ENCODE results near the gene IPO11.

IPO11 gene

GRCh38 chr5:62412549-62413329, at the start of gene IPO11:
TSS of gene IPO11 (plus strand) at chr5:62412763. CDS start at chr5:62437280, 24,517 bp downstream.
- H3K27me3 ChIP-seq (ENCODE audit: insufficient read depth, insufficient read length): no peaks in the 10 kb centered on the region
- H3K4me3 ChIP-seq (ENCODE audit: insufficient read length, low read depth): peak within 1 kb of the TSS; percentile 92
- no peaks in the 10 kb centered on the region for H3K4me1 ChIP-seq (ENCODE audit: insufficient read depth, insufficient read length)
- DNase-seq (ENCODE audit: low read depth, low spot score): peak; percentile 94
- peak within 1 kb of the TSS; percentile 89 for H3K9ac ChIP-seq (ENCODE audit: insufficient read length, low read depth)
- no peaks in the 10 kb centered on the region for H3K9me3 ChIP-seq (ENCODE audit: insufficient read depth, low read length)
- no peaks in the 10 kb centered on the region for H3K36me3 ChIP-seq (ENCODE audit: insufficient read depth, insufficient read length, low read length)
- TF ChIP-seq YY1 (IDR thresholded peaks at IDR 0.05; ENCODE audit: insufficient read depth, insufficient read length) (peak; percentile 71), ZNF274 (IDR thresholded peaks at IDR 0.05; ENCODE audit: low read depth, low read length) (no peak), SUZ12 (IDR thresholded peaks at IDR 0.05; ENCODE audit: extremely low read depth, insufficient read depth, insufficient read length) (no peak)

GRCh38 chr5:62369039-62369438, 43.5 kb upstream of the IPO11 start:
- no peaks in the 10 kb centered on the region for H3K9me3 ChIP-seq (ENCODE audit: insufficient read depth, low read length)
- DNase-seq (ENCODE audit: low read depth, low spot score): no peak
- no peak overlapping the region for H3K9ac ChIP-seq (ENCODE audit: insufficient read length, low read depth)
- H3K4me3 ChIP-seq (ENCODE audit: insufficient read length, low read depth): no peak overlapping the region
- no peaks in the 10 kb centered on the region for H3K27me3 ChIP-seq (ENCODE audit: insufficient read depth, insufficient read length)
- peaks cover 33% of the 10 kb centered on the region for H3K36me3 ChIP-seq (ENCODE audit: insufficient read depth, insufficient read length, low read length)
- H3K4me1 ChIP-seq (ENCODE audit: insufficient read depth, insufficient read length): no peaks in the 10 kb centered on the region
- TF ChIP-seq ZNF274 (IDR thresholded peaks at IDR 0.05; ENCODE audit: low read depth, low read length): no peak
- no peak for TF ChIP-seq YY1 (IDR thresholded peaks at IDR 0.05; ENCODE audit: insufficient read depth, insufficient read length)
- TF ChIP-seq SUZ12 (IDR thresholded peaks at IDR 0.05; ENCODE audit: extremely low read depth, insufficient read depth, insufficient read length): no peak

- Histone ChIP-seq H3K9ac (ENCODE audit: insufficient read length, low read depth) (no peak overlapping the region), H3K9me3 (ENCODE audit: insufficient read depth, low read length) (no peaks in the 10 kb centered on the region), H3K4me1 (ENCODE audit: insufficient read depth, insufficient read length) (no peaks in the 10 kb centered on the region), H3K36me3 (ENCODE audit: insufficient read depth, insufficient read length, low read length) (peaks cover 31% of the 10 kb centered on the region), H3K4me3 (ENCODE audit: insufficient read length, low read depth) (no peak overlapping the region), H3K27me3 (ENCODE audit: insufficient read depth, insufficient read length) (no peaks in the 10 kb centered on the region)
- no peak for DNase-seq (ENCODE audit: low read depth, low spot score)
- TF ChIP-seq YY1 (IDR thresholded peaks at IDR 0.05; ENCODE audit: insufficient read depth, insufficient read length) (no peak), ZNF274 (IDR thresholded peaks at IDR 0.05; ENCODE audit: low read depth, low read length) (no peak), SUZ12 (IDR thresholded peaks at IDR 0.05; ENCODE audit: extremely low read depth, insufficient read depth, insufficient read length) (no peak)
These were observed 41.2 kb upstream of the IPO11 start for GRCh38 chr5:62371409-62371808.

GRCh38 chr5:62372600-62372999, 40.0 kb upstream of the IPO11 start:
- no peak for TF ChIP-seq ZNF274 (IDR thresholded peaks at IDR 0.05; ENCODE audit: low read depth, low read length)
- no peak for TF ChIP-seq SUZ12 (IDR thresholded peaks at IDR 0.05; ENCODE audit: extremely low read depth, insufficient read depth, insufficient read length)
- no peak for TF ChIP-seq YY1 (IDR thresholded peaks at IDR 0.05; ENCODE audit: insufficient read depth, insufficient read length)
- DNase-seq (ENCODE audit: low read depth, low spot score): no peak
- Histone ChIP-seq H3K4me3 (ENCODE audit: insufficient read length, low read depth) (no peak overlapping the region), H3K9ac (ENCODE audit: insufficient read length, low read depth) (no peak overlapping the region), H3K4me1 (ENCODE audit: insufficient read depth, insufficient read length) (no peaks in the 10 kb centered on the region), H3K9me3 (ENCODE audit: insufficient read depth, low read length) (no peaks in the 10 kb centered on the region), H3K27me3 (ENCODE audit: insufficient read depth, insufficient read length) (no peaks in the 10 kb centered on the region), H3K36me3 (ENCODE audit: insufficient read depth, insufficient read length, low read length) (peaks cover 42% of the 10 kb centered on the region)

GRCh38 chr5:62373382-62373781, 39.2 kb upstream of the IPO11 start:
- Histone ChIP-seq H3K4me1 (ENCODE audit: insufficient read depth, insufficient read length) (no peaks in the 10 kb centered on the region), H3K9me3 (ENCODE audit: insufficient read depth, low read length) (no peaks in the 10 kb centered on the region), H3K27me3 (ENCODE audit: insufficient read depth, insufficient read length) (no peaks in the 10 kb centered on the region), H3K36me3 (ENCODE audit: insufficient read depth, insufficient read length, low read length) (peaks cover 50% of the 10 kb centered on the region), H3K9ac (ENCODE audit: insufficient read length, low read depth) (no peak overlapping the region), H3K4me3 (ENCODE audit: insufficient read length, low read depth) (no peak overlapping the region)
- no peak for DNase-seq (ENCODE audit: low read depth, low spot score)
- no peak for TF ChIP-seq YY1 (IDR thresholded peaks at IDR 0.05; ENCODE audit: insufficient read depth, insufficient read length)
- no peak for TF ChIP-seq SUZ12 (IDR thresholded peaks at IDR 0.05; ENCODE audit: extremely low read depth, insufficient read depth, insufficient read length)

- Histone ChIP-seq H3K9ac (ENCODE audit: insufficient read length, low read depth) (no peak overlapping the region), H3K4me1 (ENCODE audit: insufficient read depth, insufficient read length) (no peaks in the 10 kb centered on the region), H3K36me3 (ENCODE audit: insufficient read depth, insufficient read length, low read length) (peaks cover 53% of the 10 kb centered on the region), H3K27me3 (ENCODE audit: insufficient read depth, insufficient read length) (no peaks in the 10 kb centered on the region), H3K9me3 (ENCODE audit: insufficient read depth, low read length) (no peaks in the 10 kb centered on the region), H3K4me3 (ENCODE audit: insufficient read length, low read depth) (no peak overlapping the region)
- DNase-seq (ENCODE audit: low read depth, low spot score): no peak
- TF ChIP-seq ZNF274 (IDR thresholded peaks at IDR 0.05; ENCODE audit: low read depth, low read length): no peak
- no peak for TF ChIP-seq YY1 (IDR thresholded peaks at IDR 0.05; ENCODE audit: insufficient read depth, insufficient read length)
- TF ChIP-seq SUZ12 (IDR thresholded peaks at IDR 0.05; ENCODE audit: extremely low read depth, insufficient read depth, insufficient read length): no peak
These were observed 38.5 kb upstream of the IPO11 start for GRCh38 chr5:62374090-62374489.

GRCh38 chr5:62375627-62376026, 36.9 kb upstream of the IPO11 start:
- H3K4me3 ChIP-seq (ENCODE audit: insufficient read length, low read depth): no peak overlapping the region
- no peak for DNase-seq (ENCODE audit: low read depth, low spot score)
- TF ChIP-seq ZNF274 (IDR thresholded peaks at IDR 0.05; ENCODE audit: low read depth, low read length) (no peak), YY1 (IDR thresholded peaks at IDR 0.05; ENCODE audit: insufficient read depth, insufficient read length) (no peak), SUZ12 (IDR thresholded peaks at IDR 0.05; ENCODE audit: extremely low read depth, insufficient read depth, insufficient read length) (no peak)
- no peak overlapping the region for H3K9ac ChIP-seq (ENCODE audit: insufficient read length, low read depth)
- H3K9me3 ChIP-seq (ENCODE audit: insufficient read depth, low read length): no peaks in the 10 kb centered on the region
- H3K27me3 ChIP-seq (ENCODE audit: insufficient read depth, insufficient read length): no peaks in the 10 kb centered on the region
- H3K4me1 ChIP-seq (ENCODE audit: insufficient read depth, insufficient read length): no peaks in the 10 kb centered on the region
- peaks cover 64% of the 10 kb centered on the region for H3K36me3 ChIP-seq (ENCODE audit: insufficient read depth, insufficient read length, low read length)

Measured in NT2/D1 (cell line).